HEK293 (cell line): Measurements from ENCODE around the gene ZNF99.
"Not testable (repeated sequence)": the region's sequence is repeated elsewhere in the genome, so short reads cannot be mapped to it uniquely, and the experiment has no call there.

Source experiments
- CTCF ChIP-seq: fragments of 450-650 bp; formaldehyde crosslinking; IDR thresholded peaks from 2 replicates; pipeline ENCODE4 v1.5.1; 2016; ENCODE audit warnings: missing biosample characterization, missing genetic modification characterization
- REST ChIP-seq: fragments of 450-650 bp; formaldehyde crosslinking; IDR thresholded peaks from 2 replicates; pipeline ENCODE4 v1.5.1; 2016; ENCODE audit warnings: missing biosample characterization, missing genetic modification characterization
- ZNF239 ChIP-seq: fragments of 450-650 bp; formaldehyde crosslinking; IDR thresholded peaks from 2 replicates; pipeline ENCODE4 v1.5.1; 2016; ENCODE audit warnings: missing biosample characterization, missing genetic modification characterization
- ZNF26 ChIP-seq: fragments of 450-650 bp; formaldehyde crosslinking; IDR thresholded peaks from 2 replicates; pipeline ENCODE4 v1.5.1; 2016; ENCODE audit warnings: missing biosample characterization, missing genetic modification characterization
- ZNF768 ChIP-seq: fragments of 450-650 bp; formaldehyde crosslinking; IDR thresholded peaks from 2 replicates; pipeline ENCODE4 v1.5.1; 2018; ENCODE audit warnings: missing biosample characterization, mild to moderate bottlenecking, missing genetic modification characterization
- ZSCAN16 ChIP-seq: fragments of 450-650 bp; formaldehyde crosslinking; IDR thresholded peaks from 2 replicates; pipeline ENCODE4 v1.5.1; 2016; ENCODE audit warnings: missing biosample characterization, missing genetic modification characterization
- ZSCAN23 ChIP-seq: fragments of 450-650 bp; formaldehyde crosslinking; IDR thresholded peaks from 2 replicates; pipeline ENCODE4 v1.5.1; 2016; ENCODE audit warnings: missing biosample characterization, missing genetic modification characterization
- ZXDB ChIP-seq: fragments of 450-650 bp; formaldehyde crosslinking; IDR thresholded peaks from 2 replicates; pipeline ENCODE4 v1.5.1; 2016; ENCODE audit warnings: missing biosample characterization, missing genetic modification characterization
- TF ChIP-seq, protein P1 (sequence below): fragments of 450-650 bp; formaldehyde crosslinking; IDR thresholded peaks from 2 replicates; pipeline ENCODE4 v1.5.1; 2016; ENCODE audit warnings: missing biosample characterization, missing genetic modification characterization

DNA sequence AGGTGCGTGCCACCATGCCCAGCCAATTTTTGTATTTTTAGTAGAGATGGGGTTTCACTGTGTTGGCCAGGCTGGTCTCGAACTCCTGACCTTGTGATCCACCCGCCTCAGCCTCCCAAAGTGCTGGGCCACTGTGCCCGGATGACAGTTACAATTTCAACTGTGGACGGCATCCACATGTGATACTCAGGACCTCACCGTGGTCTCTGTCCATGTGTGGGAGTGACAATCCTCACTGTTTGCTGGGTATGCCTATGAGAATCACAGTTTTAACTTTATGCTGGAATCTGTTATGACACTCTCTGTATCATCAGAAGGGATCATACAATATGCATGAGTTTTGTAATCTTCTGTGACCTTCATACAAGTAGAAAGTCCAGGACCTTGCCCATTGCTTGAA lies 62.4 kb downstream of the ZNF99 start:
- not testable (repeated sequence) for TF ChIP-seq CTCF, ZXDB, ZNF768, REST, ZNF239, ZSCAN16, ZNF26, ZSCAN23 (tag by site-specific recombination)
- TF ChIP-seq, protein P1, sequence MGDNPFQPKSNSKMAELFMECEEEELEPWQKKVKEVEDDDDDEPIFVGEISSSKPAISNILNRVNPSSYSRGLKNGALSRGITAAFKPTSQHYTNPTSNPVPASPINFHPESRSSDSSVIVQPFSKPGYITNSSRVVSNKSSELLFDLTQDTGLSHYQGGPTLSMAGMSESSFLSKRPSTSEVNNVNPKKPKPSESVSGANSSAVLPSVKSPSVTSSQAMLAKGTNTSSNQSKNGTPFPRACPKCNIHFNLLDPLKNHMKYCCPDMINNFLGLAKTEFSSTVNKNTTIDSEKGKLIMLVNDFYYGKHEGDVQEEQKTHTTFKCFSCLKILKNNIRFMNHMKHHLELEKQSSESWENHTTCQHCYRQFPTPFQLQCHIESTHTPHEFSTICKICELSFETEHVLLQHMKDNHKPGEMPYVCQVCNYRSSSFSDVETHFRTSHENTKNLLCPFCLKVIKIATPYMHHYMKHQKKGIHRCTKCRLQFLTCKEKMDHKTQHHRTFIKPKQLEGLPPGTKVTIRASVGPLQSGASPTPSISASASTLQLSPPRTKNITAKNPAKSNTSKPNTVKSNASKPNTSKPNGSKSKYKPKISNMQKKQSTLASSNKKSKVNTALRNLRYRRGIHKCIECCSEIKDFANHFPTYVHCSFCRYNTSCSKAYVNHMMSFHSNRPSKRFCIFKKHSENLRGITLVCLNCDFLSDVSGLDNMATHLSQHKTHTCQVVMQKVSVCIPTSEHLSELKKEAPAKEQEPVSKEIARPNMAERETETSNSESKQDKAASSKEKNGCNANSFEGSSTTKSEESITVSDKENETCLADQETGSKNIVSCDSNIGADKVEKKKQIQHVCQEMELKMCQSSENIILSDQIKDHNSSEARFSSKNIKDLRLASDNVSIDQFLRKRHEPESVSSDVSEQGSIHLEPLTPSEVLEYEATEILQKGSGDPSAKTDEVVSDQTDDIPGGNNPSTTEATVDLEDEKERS (tag by site-specific recombination): not testable (repeated sequence)
